NK-92 (cell line): Measurements from ENCODE around the gene GALNT12.

Experiments used
- DNase-seq: peaks from one replicate; lab custom pipeline; 2025; ENCODE audit not compliant: unreplicated experiment; lab: John Stamatoyannopoulos, UW

Gene GALNT12

GRCh38 chr9:98899408-98900056 lies 92.1 kb downstream of the GALNT12 start:
- DNase-seq: no peak
